Omental fat pad (tissue), 4 donors: Measurements from ENCODE around the gene SLCO1C1. TPM values are rescaled to one million over a fixed set of nuclear protein-coding genes. Genes with fewer than 3 reads are reported as not detected.

Source experiments
- ATAC-seq: fragments of 150-250 bp; one replicate; pipeline ENCODE4 v1.9.1; 2016; ENCODE audit warnings: mild to moderate bottlenecking, moderate library complexity; ENCODE audit not compliant: low FRiP score
- DNase-seq: peaks from one replicate; pipeline ENCODE4 v3.0.0-alpha.2; 2019; ENCODE audit warnings: low spot score
- CTCF ChIP-seq, 3 donors: fragments of 450-650 bp; IDR thresholded peaks; one replicate each; pipeline ENCODE4 v1.5.1; 2016 to 2017; ENCODE audit warnings: antibody characterized with exemption in 3 of 3, mild to moderate bottlenecking in 3 of 3, moderate library complexity in 2 of 3
- total RNA-seq, 4 donors: library from RNA; depleted of rRNA; stranded (reverse); fragments of >200 nt; gene quantifications; one replicate each; pipeline ENCODE4 v1.1.0, GENCODE V29; 2016

Gene SLCO1C1
- total RNA-seq, 4 donors from 2014 or later = 0.48 to 2.5 (median 1.0) TPM

GRCh38 chr12:20701106-20701505 is 6.0 kb downstream of the SLCO1C1 start:
- TF ChIP-seq CTCF (IDR thresholded peaks at IDR 0.05) = no peak
- DNase-seq (no peak), ATAC-seq (no peak)

- no peak for DNase-seq
- ATAC-seq = no peak
- no peak for TF ChIP-seq CTCF (IDR thresholded peaks at IDR 0.05)
Observed at GRCh38 chr12:20704860-20705259, 9.7 kb downstream of the SLCO1C1 start.

GRCh38 chr12:20711846-20712245 is 16.7 kb downstream of the SLCO1C1 start:
- ATAC-seq (no peak), DNase-seq (no peak)
- TF ChIP-seq CTCF (IDR thresholded peaks at IDR 0.05) = no peak

GRCh38 chr12:20716037-20716436 is 20.9 kb downstream of the SLCO1C1 start:
- no peak for TF ChIP-seq CTCF (IDR thresholded peaks at IDR 0.05)
- DNase-seq (no peak), ATAC-seq (no peak)

- ATAC-seq = no peak
- no peak for TF ChIP-seq CTCF (IDR thresholded peaks at IDR 0.05)
- DNase-seq = no peak
Observed at GRCh38 chr12:20716985-20717384, 21.9 kb downstream of the SLCO1C1 start.

GRCh38 chr12:20718294-20718693 is 23.2 kb downstream of the SLCO1C1 start:
- DNase-seq = no peak
- no peak for TF ChIP-seq CTCF (IDR thresholded peaks at IDR 0.05)
- no peak for ATAC-seq

GRCh38 chr12:20722142-20722541 is 27.0 kb downstream of the SLCO1C1 start:
- ATAC-seq = no peak

More at GRCh38 chr12:20722142-20722541, 27.0 kb downstream of the SLCO1C1 start:
- no peak for TF ChIP-seq CTCF (IDR thresholded peaks at IDR 0.05)
- no peak for DNase-seq
